GM12865 (cell line): ENCODE measurements around the gene PSMG4.

ENCODE experiments used
- DNase-seq: peaks from one replicate; pipeline ENCODE4 v3.0.0; 2010; ENCODE audit warnings: low read depth
- H3K4me3 ChIP-seq: 2 replicates; pipeline ENCODE4 v1.5.1; 2011; ENCODE audit warnings: mild to moderate bottlenecking, low read depth, low read length, control low read depth
- TF ChIP-seq, protein P1 (sequence below): IDR thresholded peaks from 2 replicates; pipeline ENCODE4 v1.5.1; 2011; ENCODE audit warnings: low read length, control low read depth, low read depth, inconsistent platforms; ENCODE audit not compliant: insufficient read depth; ENCODE audit errors: missing control alignments

The PSMG4 gene

DNA sequence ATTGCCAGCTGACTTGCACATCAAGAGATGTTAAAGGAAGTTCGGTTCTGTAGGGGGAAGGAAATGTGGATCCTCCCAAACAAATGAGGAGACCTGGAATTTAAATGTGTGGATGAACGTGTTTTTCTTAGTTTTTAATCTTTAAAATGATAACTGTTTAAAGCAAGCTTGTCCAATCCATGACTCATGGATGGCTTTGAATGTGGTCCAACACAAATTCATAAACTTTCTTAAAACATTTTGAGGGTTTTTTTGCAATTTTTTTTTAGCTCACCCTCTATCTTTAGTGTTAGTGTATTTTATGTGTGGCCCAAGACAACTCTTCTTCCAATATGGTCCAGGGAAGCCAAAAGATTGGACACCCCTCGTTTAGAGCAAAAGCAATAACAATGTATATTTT lies 43.8 kb upstream of the PSMG4 start:
- TF ChIP-seq, protein P1, sequence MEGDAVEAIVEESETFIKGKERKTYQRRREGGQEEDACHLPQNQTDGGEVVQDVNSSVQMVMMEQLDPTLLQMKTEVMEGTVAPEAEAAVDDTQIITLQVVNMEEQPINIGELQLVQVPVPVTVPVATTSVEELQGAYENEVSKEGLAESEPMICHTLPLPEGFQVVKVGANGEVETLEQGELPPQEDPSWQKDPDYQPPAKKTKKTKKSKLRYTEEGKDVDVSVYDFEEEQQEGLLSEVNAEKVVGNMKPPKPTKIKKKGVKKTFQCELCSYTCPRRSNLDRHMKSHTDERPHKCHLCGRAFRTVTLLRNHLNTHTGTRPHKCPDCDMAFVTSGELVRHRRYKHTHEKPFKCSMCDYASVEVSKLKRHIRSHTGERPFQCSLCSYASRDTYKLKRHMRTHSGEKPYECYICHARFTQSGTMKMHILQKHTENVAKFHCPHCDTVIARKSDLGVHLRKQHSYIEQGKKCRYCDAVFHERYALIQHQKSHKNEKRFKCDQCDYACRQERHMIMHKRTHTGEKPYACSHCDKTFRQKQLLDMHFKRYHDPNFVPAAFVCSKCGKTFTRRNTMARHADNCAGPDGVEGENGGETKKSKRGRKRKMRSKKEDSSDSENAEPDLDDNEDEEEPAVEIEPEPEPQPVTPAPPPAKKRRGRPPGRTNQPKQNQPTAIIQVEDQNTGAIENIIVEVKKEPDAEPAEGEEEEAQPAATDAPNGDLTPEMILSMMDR, result no peak
- DNase-seq, result no peak
- H3K4me3 ChIP-seq, result no peak overlapping the region

GRCh38 chr6:3217286-3217685 lies 41.5 kb upstream of the PSMG4 start:
- DNase-seq, result no peak
- TF ChIP-seq, protein P1, result no peak

GRCh38 chr6:3218266-3218665 lies 40.5 kb upstream of the PSMG4 start:
- no peak overlapping the region for H3K4me3 ChIP-seq
- DNase-seq, result no peak
- TF ChIP-seq, protein P1, result no peak

More at GRCh38 chr6:3217286-3217685, 41.5 kb upstream of the PSMG4 start:
- no peak overlapping the region for H3K4me3 ChIP-seq

DNA sequence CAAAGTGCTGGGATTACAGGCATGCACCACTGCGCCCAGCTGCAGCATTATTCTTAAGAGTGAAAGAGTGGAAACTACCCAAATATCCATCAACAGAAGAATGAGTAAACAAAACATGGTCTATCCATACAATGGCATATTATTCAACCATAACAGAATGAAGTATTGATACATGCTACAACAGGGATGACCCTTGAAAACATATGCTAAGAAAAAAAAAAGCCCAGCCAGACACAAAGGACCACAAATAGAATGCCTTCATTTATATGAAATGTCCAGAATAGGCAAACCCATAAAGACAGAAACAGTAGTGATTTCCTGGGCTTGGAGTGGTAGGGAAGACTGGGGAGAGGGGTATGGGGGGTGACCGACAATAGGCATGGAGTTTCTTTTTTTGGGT lies 38.4 kb upstream of the PSMG4 start:
- no peak for DNase-seq
- H3K4me3 ChIP-seq, result no peak overlapping the region
- TF ChIP-seq, protein P1, result no peak

DNA sequence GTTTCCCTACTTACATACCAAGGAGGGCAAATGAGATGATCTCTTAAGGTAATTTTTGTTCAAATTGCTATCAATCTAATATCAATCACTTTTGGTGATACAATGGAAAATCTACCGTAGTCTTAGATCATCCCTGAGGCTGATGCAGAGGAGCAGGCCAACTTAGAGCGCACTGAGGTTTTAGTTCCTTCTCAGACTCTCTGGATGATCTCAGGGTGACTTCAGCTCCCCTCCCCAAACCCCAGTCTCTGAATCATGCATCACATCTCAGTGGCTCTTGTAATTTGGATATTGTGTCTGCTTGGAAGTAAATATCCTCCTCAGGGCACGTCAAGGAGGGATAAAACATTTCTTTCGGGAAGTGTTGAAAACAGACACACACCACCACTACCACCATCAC lies 37.2 kb upstream of the PSMG4 start:
- DNase-seq, result no peak
- H3K4me3 ChIP-seq, result no peak overlapping the region
- TF ChIP-seq, protein P1, result no peak

GRCh38 chr6:3222506-3223038 lies 36.2 kb upstream of the PSMG4 start:
- no peak for DNase-seq
- H3K4me3 ChIP-seq, result no peak overlapping the region
- TF ChIP-seq, protein P1, result no peak

GRCh38 chr6:3226042-3226441 lies 32.7 kb upstream of the PSMG4 start:
- TF ChIP-seq, protein P1, result no peak
- no peak for DNase-seq
- H3K4me3 ChIP-seq, result no peak overlapping the region; the same call in 1 of the 2 replicates
